HEK293 (cell line): ENCODE results near the gene AGAP9.

ENCODE experiments used
- CTCF ChIA-PET: fragments of 350-600 bp; formaldehyde crosslinking; extraction: SDS; loops from one replicate; lab custom pipeline; 2021; ENCODE audit warnings: antibody characterized with exemption; lab: Yijun Ruan, JAX
- POLR2A ChIA-PET: fragments of 300-600 bp; formaldehyde crosslinking; extraction: SDS; loops from one replicate; lab custom pipeline; 2020; ENCODE audit warnings: antibody characterized with exemption, inconsistent platforms; lab: Yijun Ruan, JAX
- H3K27ac ChIP-seq: fragments of 200-500 bp; sonication (Bioruptor generic); 2 replicates; pipeline ENCODE4 v1.5.1; 2014; ENCODE audit warnings: low read depth, low read length, control low read depth, inconsistent platforms; ENCODE audit errors: extremely low read depth
- H3K36me3 ChIP-seq, 2 experiments: fragments of 200-500 bp in 1 of 2; sonication (Bioruptor generic) in 1 of 2; 1 replicate in 1 of 2; 2 replicates in 1 of 2; pipeline ENCODE4 v1.5.1; 2014 to 2017; ENCODE audit warnings: inconsistent platforms in 2 of 2, low read length in 2 of 2; ENCODE audit not compliant: control insufficient read depth in 2 of 2, insufficient read depth in 1 of 2
- H3K4me1 ChIP-seq: fragments of 200-500 bp; sonication (Bioruptor generic); 2 replicates; pipeline ENCODE4 v1.5.1; 2014; ENCODE audit warnings: mild to moderate bottlenecking, low read length, inconsistent platforms; ENCODE audit not compliant: control insufficient read depth, insufficient read depth
- H3K4me3 ChIP-seq: 2 replicates; pipeline ENCODE4 v1.5.1; 2011; ENCODE audit warnings: low read depth, mild to moderate bottlenecking, control low read depth, low read length, moderate library complexity
- H3K9me3 ChIP-seq: fragments of 200-500 bp; sonication (Bioruptor generic); 2 replicates; pipeline ENCODE4 v1.5.1; 2014; ENCODE audit warnings: low read depth, low read length, inconsistent platforms; ENCODE audit not compliant: control insufficient read depth, insufficient read depth
- BCL11B ChIP-seq: fragments of 450-650 bp; formaldehyde crosslinking; IDR thresholded peaks from 2 replicates; pipeline ENCODE4 v1.5.1; 2016; ENCODE audit warnings: low read depth, missing biosample characterization, missing genetic modification characterization
- SETDB1 ChIP-seq: IDR thresholded peaks from one replicate; pipeline ENCODE4 v1.6.1; 2017; ENCODE audit warnings: mild to moderate bottlenecking, low read length, moderate library complexity, mixed read lengths; ENCODE audit not compliant: insufficient read length
- SP7 ChIP-seq: fragments of 450-650 bp; formaldehyde crosslinking; IDR thresholded peaks from 2 replicates; pipeline ENCODE4 v1.5.1; 2016; ENCODE audit warnings: missing biosample characterization, missing genetic modification characterization
- ZNF16 ChIP-seq: fragments of 450-650 bp; formaldehyde crosslinking; IDR thresholded peaks from 2 replicates; pipeline ENCODE4 v1.5.1; 2016; ENCODE audit warnings: low read depth, missing biosample characterization, missing genetic modification characterization
- ZNF266 ChIP-seq: fragments of 450-650 bp; formaldehyde crosslinking; IDR thresholded peaks from 2 replicates; pipeline ENCODE4 v1.5.1; 2016; ENCODE audit warnings: missing biosample characterization, missing genetic modification characterization, low read depth
- ZNF416 ChIP-seq: fragments of 450-650 bp; formaldehyde crosslinking; IDR thresholded peaks from 2 replicates; pipeline ENCODE4 v1.5.1; 2016; ENCODE audit warnings: missing biosample characterization, missing genetic modification characterization
- ZNF596 ChIP-seq: fragments of 450-650 bp; IDR thresholded peaks from 2 replicates; pipeline ENCODE4 v1.5.0; 2018; ENCODE audit warnings: missing biosample characterization, mild to moderate bottlenecking, missing genetic modification characterization, moderate library complexity
- ZNF623 ChIP-seq: fragments of 450-650 bp; formaldehyde crosslinking; IDR thresholded peaks from 2 replicates; pipeline ENCODE4 v1.5.1; 2016; ENCODE audit warnings: missing biosample characterization, missing genetic modification characterization
- ZNF660 ChIP-seq: fragments of 450-650 bp; IDR thresholded peaks from 2 replicates; pipeline ENCODE4 v1.5.1; 2018; ENCODE audit warnings: missing biosample characterization, mild to moderate bottlenecking, missing genetic modification characterization
- TF ChIP-seq, protein P1 (sequence below): fragments of 450-650 bp; formaldehyde crosslinking; IDR thresholded peaks from 2 replicates; pipeline ENCODE4 v1.5.1; 2017; ENCODE audit warnings: missing biosample characterization, missing genetic modification characterization
- TF ChIP-seq, protein P2 (sequence below): fragments of 450-650 bp; formaldehyde crosslinking; IDR thresholded peaks from 2 replicates; pipeline ENCODE4 v1.5.1; 2016; ENCODE audit warnings: missing biosample characterization, missing genetic modification characterization, borderline replicate concordance
- TF ChIP-seq, protein P3 (sequence below): fragments of 450-650 bp; formaldehyde crosslinking; IDR thresholded peaks from 2 replicates; pipeline ENCODE4 v1.5.1; 2017; ENCODE audit warnings: missing biosample characterization, missing genetic modification characterization
- TF ChIP-seq, protein P4 (sequence below): fragments of 450-650 bp; formaldehyde crosslinking; IDR thresholded peaks from 2 replicates; pipeline ENCODE4 v1.5.1; 2016; ENCODE audit warnings: missing biosample characterization, missing genetic modification characterization

Gene AGAP9

DNA sequence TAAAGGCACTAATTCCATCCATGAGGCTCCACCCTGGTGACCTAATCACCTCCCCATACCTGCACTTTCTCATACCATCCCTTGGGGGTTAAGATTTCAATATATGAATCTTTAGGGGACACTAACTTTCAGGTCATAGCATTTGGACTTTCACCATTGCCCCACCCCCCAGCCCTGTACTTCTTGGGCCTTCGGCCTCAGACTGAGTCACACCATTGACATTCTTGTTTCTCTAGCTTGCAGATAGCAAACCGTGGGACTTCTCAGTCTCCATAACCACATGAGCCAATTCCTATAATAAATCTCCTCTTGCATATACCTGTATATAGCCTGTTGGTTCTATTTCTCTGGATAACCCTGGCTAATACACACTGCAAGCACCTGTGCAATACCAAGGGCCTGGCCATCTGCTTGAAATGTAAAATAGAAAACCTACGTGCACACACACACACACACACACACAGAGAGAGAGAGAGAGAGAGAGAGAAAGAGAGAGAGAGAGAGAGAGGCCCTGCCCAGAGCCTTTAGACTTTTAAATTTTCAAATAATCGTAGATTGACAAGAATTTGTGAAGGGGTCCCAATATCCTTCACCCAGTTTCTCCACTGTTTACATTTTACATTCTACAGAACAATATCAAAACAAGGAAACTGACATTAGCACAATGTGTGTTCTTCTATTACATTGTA lies 64.8 kb downstream of the AGAP9 start:
- peak; percentile 64; the same call in 1 of the 2 replicates for TF ChIP-seq ZNF596 (tag by site-specific recombination)
- no peak for TF ChIP-seq ZNF266 (tag by site-specific recombination)
- TF ChIP-seq ZNF416 = no peak
- TF ChIP-seq, protein P1, sequence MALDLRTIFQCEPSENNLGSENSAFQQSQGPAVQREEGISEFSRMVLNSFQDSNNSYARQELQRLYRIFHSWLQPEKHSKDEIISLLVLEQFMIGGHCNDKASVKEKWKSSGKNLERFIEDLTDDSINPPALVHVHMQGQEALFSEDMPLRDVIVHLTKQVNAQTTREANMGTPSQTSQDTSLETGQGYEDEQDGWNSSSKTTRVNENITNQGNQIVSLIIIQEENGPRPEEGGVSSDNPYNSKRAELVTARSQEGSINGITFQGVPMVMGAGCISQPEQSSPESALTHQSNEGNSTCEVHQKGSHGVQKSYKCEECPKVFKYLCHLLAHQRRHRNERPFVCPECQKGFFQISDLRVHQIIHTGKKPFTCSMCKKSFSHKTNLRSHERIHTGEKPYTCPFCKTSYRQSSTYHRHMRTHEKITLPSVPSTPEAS (tag by site-specific recombination) = peak; percentile 53
- TF ChIP-seq ZNF16 = no peak
- POLR2A ChIA-PET = no interaction called here
- Histone ChIP-seq H3K27ac (no peak overlapping the region), H3K4me3 (no peak overlapping the region), H3K4me1 (no peaks in the 10 kb centered on the region), H3K36me3 (no peaks in the 10 kb centered on the region), H3K9me3 (no peaks in the 10 kb centered on the region)
- CTCF ChIA-PET = no interaction called here

DNA sequence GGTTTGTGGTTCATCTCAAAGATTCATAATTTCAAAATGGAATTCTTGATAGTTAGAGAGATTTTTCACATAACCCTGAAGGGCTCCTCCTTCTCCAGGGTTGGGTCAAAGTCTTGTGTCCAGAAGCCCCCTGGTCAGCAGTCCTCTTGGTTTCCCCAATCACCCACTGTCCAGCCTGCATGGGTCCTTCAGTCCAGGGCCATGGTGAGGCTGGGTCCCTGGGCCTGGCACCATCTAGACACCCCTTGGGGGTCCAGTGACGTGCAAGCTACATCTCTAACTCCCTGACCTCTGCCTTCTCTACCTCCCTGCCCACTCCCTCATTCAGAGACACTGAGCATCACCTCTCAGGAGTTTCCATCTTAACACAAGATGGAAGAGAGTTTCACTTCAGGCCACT lies 65.6 kb downstream of the AGAP9 start:
- no peak overlapping the region for H3K27ac ChIP-seq
- ChIA-PET CTCF (no interaction called here), POLR2A (no interaction called here)
- no peaks in the 10 kb centered on the region for H3K4me1 ChIP-seq
- H3K4me3 ChIP-seq = no peak overlapping the region
- H3K36me3 ChIP-seq = no peaks in the 10 kb centered on the region
- TF ChIP-seq, protein P2, sequence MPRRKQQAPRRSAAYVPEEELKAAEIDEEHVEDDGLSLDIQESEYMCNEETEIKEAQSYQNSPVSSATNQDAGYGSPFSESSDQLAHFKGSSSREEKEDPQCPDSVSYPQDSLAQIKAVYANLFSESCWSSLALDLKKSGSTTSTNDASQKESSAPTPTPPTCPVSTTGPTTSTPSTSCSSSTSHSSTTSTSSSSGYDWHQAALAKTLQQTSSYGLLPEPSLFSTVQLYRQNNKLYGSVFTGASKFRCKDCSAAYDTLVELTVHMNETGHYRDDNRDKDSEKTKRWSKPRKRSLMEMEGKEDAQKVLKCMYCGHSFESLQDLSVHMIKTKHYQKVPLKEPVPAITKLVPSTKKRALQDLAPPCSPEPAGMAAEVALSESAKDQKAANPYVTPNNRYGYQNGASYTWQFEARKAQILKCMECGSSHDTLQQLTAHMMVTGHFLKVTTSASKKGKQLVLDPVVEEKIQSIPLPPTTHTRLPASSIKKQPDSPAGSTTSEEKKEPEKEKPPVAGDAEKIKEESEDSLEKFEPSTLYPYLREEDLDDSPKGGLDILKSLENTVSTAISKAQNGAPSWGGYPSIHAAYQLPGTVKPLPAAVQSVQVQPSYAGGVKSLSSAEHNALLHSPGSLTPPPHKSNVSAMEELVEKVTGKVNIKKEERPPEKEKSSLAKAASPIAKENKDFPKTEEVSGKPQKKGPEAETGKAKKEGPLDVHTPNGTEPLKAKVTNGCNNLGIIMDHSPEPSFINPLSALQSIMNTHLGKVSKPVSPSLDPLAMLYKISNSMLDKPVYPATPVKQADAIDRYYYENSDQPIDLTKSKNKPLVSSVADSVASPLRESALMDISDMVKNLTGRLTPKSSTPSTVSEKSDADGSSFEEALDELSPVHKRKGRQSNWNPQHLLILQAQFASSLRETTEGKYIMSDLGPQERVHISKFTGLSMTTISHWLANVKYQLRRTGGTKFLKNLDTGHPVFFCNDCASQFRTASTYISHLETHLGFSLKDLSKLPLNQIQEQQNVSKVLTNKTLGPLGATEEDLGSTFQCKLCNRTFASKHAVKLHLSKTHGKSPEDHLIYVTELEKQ (tag by site-specific recombination) = no peak
- no peak for TF ChIP-seq BCL11B (tag by site-specific recombination)
- TF ChIP-seq SETDB1 = no peak
- TF ChIP-seq SP7 (tag by site-specific recombination) = no peak
- TF ChIP-seq, protein P3, sequence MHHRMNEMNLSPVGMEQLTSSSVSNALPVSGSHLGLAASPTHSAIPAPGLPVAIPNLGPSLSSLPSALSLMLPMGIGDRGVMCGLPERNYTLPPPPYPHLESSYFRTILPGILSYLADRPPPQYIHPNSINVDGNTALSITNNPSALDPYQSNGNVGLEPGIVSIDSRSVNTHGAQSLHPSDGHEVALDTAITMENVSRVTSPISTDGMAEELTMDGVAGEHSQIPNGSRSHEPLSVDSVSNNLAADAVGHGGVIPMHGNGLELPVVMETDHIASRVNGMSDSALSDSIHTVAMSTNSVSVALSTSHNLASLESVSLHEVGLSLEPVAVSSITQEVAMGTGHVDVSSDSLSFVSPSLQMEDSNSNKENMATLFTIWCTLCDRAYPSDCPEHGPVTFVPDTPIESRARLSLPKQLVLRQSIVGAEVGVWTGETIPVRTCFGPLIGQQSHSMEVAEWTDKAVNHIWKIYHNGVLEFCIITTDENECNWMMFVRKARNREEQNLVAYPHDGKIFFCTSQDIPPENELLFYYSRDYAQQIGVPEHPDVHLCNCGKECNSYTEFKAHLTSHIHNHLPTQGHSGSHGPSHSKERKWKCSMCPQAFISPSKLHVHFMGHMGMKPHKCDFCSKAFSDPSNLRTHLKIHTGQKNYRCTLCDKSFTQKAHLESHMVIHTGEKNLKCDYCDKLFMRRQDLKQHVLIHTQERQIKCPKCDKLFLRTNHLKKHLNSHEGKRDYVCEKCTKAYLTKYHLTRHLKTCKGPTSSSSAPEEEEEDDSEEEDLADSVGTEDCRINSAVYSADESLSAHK = no peak
- TF ChIP-seq ZNF660 (tag by site-specific recombination) = no peak
- no peaks in the 10 kb centered on the region for H3K9me3 ChIP-seq

DNA sequence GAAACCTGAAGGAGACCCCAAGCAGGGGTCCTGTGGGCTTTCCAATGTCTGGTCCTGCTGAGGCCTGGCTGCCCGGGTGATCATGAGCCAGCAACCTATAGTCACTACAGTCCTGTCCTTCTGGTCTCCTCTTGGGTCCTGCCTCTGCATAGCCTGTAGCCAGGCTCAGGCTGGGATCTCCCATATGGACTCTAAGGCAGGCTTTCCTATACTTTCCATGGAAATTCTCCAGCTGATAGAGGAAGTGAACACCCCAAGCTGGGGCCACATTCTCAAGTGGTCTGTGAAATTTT lies 66.0 kb downstream of the AGAP9 start:
- no peaks in the 10 kb centered on the region for H3K36me3 ChIP-seq
- TF ChIP-seq, protein P4, sequence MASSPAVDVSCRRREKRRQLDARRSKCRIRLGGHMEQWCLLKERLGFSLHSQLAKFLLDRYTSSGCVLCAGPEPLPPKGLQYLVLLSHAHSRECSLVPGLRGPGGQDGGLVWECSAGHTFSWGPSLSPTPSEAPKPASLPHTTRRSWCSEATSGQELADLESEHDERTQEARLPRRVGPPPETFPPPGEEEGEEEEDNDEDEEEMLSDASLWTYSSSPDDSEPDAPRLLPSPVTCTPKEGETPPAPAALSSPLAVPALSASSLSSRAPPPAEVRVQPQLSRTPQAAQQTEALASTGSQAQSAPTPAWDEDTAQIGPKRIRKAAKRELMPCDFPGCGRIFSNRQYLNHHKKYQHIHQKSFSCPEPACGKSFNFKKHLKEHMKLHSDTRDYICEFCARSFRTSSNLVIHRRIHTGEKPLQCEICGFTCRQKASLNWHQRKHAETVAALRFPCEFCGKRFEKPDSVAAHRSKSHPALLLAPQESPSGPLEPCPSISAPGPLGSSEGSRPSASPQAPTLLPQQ (tag by site-specific recombination) = no peak
- no peak for TF ChIP-seq ZNF623 (tag by site-specific recombination)
- TF ChIP-seq, all 188 proteins: peak for 0
- Histone ChIP-seq H3K27ac (no peak overlapping the region), H3K4me1 (no peaks in the 10 kb centered on the region), H3K4me3 (no peak overlapping the region), H3K9me3 (no peaks in the 10 kb centered on the region)
- ChIA-PET CTCF (no interaction called here), POLR2A (no interaction called here)
